ENCODE measurements around the gene SVOP.

The SVOP gene

GRCh38 chr12:108969622-108970021, 51.2 kb downstream of the SVOP start:
- DNase-seq, result no peak

GRCh38 chr12:108967869-108968540, 52.9 kb downstream of the SVOP start:
- no peak for DNase-seq

DNA sequence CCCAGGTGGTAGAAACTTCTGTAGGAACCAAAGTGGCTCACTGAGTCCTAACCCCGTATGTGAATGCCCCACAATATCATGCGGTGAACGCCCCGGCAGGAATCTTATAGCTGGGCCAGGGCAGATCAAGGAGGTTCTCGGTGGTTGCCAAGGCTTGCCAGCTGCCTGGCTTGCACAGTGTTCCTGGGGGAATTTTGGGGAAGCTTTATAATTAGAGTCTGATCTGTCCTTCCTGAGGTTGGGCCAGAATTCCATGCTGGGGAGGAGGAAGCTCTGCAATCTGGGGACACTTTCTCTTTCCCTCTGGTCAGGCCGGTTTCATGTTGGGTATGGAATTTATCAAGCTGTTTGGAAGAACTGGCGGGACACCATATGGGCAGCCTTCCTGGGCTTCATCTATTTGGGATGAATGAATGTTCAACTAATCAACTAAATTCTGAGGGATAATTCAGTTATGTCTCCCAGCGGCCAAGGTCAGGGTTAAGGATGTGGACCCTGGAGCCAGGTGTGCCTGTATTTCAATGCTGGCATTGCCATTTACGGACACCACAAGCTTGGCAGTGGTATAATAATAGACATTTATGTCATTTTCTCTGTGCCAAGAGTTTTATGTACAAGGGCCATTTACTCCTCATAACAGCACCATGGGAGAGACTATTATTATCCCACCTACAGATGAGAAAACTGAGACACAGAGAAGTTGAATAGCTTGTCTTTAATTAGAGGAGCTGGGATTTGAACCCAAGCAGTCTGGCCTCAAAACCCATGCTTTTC, 54.3 kb downstream of the SVOP start:
- DNase-seq, result no peak

GRCh38 chr12:108965886-108966285, 55.0 kb downstream of the SVOP start:
- no peak for DNase-seq

DNA sequence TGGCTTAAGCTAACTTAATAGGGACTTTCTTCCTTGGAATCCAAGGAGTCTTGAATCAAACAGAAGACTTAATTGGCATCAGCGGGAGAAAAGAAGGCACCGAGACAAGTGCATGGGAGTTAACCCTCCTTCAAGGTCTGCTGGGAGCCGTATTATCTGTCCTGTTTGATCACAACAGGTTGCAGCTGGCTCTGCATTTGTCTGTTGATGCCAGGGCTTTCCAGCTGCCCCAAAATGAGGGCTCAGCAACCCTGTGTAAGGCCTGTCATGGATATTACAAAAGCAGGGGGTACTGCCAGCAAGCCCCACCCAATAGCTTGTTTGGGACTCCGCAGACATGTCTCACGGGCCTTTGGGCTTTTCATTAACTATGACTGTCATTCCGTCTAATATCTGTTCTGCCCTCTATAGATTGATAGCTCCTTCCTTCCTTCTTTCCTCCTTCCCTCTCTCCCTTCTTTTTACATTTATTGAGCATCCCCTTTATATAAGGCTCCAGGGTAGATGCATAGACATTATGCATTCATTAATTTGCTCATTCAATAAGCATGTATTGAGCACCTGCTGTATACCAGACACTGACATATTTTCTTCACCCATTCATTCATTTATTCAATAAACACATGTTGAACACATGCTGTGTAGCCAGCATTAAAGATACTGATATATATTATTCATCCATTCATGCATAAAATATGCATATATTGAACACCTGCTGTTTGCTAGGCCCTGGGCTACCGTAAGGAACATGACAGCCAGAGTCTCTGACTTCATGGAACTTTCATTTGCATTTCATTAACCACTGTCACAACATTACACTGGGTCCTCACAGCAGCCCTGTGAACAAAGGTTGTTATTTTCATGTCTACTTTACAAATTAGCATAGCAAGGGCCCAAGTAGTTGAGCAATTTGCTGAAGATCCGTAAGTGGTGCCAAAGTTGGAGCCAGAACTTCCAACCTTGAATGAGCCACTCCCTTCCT, 56.2 kb downstream of the SVOP start:
- DNase-seq, result no peak

- no peak for DNase-seq
Measured at GRCh38 chr12:108962256-108962655, 58.6 kb downstream of the SVOP start.

DNA sequence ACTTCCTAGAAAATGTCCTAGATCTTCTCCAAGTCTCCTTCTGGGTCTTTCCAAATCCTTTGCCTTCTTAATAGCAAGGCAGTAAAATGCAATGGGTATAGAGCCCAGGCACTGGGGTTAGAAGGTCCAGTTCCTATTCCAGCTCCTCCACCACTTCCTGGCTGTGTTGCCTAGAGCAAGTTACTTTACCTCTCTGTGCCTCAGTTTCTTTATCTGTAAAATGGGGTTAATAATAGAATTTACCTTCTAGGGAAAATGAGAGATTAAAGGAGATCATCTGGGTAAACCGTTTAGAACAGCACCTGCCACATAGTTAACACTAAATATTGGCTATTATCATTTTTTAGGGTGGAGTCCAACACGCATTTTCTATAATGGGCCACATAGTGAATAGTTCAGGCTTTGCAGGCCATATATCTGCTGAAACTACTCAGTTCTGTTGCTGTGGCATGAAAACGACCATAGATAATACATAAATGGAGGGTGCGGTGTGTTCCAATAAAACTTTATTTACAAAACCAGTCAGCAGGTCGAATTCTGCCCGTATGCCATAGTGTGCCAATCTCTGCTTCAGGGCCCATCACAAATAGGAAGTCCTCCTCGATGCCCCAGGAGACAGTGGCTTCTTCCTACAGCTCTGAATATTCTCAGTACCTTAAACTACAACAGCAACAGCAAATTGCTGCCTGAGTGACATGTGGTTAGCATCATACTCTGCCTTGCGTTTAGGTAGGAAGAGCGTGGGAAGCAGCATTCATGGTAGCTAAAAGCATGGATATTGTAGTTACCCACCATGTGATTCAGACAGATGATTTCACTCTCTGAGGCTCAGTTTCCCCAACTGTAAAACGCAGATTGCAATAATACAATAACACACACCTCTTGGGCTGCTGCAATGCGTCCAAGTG, 60.9 kb downstream of the SVOP start:
- DNase-seq, result no peak

DNA sequence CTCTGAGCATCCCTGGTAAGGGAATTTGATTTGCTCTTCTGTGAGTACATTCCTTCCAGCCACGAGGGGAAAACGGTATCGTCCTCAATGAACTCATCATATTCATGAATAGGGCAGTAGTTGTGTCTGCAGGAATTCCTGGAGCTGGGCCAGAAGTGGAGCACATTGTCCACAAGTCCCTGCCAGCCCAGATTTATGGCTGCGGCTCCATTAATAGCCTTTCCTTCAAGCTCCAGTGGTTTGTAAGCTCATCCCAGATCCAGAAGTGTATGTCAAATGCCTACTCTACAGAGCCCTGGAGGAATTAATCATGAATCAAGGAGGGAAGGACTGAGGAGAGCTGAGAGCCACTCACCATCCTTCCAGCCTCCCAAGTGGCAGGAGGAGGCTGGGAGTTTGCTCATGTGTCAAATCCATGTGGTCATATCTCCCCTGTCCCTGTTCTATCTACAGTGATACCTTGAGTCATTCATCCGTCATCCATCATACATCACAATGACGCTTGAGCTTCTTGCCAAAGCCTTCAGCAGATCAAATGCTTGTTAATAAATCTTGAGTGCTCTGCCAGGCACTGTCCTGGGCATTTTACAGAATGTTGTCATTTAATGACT, 65.5 kb downstream of the SVOP start:
- DNase-seq, result no peak

DNA sequence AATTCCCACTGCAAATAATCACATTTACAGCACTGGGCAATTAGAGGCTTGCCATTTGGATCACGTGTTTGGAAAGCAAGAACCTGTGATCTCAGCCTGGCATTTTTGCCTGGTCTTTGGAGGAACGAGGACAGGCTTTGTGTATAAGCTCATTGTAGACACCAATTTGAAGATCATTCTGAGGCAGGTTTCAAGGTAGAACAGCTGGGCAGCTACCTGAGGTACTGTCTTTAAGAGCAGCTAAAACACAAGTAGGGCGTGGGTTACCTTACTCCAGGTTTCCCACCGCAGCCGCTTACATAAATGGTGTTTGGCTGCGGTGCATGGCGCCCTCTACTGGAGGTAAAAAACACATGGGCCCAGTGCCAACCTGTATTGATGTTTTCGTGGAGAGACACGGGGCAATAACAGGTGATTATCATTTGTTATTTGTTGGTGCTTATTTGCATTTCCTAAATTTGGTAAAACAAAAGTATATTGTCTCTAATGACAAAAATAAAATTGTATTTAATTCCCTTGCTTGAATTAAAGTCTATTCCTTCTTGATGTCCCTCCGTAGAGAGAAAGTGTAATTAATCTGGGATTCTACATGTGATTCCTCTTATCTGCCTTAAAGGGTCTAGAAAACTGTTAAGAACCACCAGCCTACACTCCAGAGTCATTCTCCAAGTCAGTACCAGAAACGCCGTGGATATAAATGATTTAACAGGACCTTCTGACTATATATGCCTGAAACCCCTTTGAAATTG, 69.7 kb downstream of the SVOP start:
- DNase-seq, result peak; percentile 77

DNA sequence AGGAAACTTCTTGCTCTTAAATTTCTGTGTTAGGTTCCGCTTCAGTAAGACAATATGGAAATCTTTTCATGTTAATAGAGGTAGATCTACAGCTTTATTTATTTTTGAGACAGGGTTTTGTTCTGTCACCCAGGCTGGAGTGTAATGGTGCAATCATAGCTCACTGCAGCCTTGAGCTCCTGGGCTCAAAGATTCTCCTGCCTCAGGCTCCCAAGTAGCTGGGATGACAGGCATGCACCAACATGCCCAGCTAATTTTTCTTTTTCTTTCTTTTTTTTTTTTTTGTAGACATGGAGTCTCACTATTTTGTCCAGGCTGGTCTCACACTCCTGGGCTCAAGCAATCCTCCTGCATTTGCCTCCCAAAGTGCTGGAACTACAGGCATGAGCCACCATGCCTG, 70.9 kb downstream of the SVOP start:
- DNase-seq, result no peak

- DNase-seq, result no peak
Measured at GRCh38 chr12:108948367-108948766, 72.5 kb downstream of the SVOP start.

GRCh38 chr12:108947097-108947496, 73.8 kb downstream of the SVOP start:
- no peak for DNase-seq

- no peak for DNase-seq
Measured at GRCh38 chr12:108940138-108940537, 80.7 kb downstream of the SVOP start.

- peak; percentile 27 for DNase-seq
Measured at GRCh38 chr12:108939594-108939993, 81.3 kb downstream of the SVOP start.

DNA sequence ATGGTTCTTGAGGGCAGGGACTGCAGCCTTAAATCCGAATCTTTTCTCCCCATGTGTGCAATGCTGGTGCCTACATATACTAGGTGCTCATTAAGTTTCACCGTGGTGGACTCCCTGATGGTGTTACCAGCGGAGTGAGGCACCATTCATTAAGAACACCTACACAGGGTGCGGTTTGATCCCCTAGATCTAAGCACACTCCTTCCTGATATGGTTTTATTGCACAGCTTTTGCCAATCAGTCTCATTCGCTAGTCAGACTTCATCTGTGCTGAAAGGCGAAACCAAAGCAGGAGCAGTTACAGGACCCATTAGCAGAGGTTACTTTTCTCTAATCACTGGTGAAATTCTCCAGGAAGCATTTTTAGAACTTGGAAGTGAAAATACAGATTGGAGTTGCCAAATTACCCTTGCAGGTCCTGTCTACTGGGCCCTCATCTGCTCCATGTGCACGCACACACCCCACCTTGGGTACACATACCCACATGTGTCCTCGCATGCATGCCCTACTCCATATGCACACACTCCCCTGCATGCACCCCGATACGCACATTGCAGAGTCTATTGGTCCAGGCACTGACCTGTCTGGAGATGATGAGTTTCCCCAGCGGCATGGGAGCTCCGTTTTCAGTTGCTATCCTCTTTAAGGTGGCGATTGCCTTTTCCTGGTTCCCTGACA, 82.5 kb downstream of the SVOP start:
- no peak for DNase-seq

DNA sequence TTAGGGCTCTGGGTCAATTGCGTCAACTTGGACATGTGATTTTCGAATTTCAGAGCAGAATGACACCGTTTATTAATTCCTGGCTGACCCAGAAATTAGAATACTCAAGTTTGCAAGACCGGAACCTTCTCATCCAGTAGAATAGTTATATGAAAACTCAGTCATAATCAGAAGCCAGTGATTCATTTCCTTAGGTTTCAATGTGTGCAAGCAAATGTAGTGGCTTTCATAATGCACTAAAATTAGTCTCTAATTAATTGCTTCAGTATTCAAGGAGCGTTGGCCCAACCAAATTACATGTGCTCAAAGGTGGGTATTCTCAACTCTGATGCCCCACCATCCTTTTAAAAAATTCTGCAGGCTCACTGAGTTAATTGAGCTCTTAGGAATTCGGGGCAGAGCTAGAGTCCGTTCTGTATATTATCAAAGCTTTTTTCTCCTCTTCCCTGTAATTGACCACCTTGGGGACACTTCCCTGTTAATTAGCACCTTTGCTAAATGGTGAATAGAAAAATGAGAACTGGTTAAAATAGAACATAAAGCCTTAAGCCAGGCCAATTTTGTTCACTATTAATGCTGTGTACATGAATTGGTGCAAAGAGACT, 85.6 kb downstream of the SVOP start:
- DNase-seq, result no peak

DNA sequence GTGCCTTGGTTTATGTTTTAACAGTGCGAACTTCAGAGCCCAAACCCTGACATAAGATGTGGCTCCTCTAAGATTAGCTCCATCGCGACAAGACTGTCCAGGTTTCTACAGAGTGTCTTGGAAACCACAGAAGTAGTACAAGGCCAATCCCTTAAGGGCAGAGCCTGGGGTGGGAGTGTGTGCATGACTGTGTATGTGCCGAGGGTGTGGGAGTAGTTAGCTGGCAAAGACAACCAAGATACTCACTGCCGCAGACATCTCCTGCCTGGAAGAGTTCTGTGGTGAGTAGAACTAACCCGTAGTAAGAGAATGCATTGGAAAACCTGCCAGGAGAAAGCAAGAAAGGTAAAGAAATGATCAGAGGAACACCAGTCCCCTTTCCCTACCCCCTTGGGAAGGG, 86.9 kb downstream of the SVOP start:
- no peak for DNase-seq

GRCh38 chr12:108930756-108931155, 90.1 kb downstream of the SVOP start:
- DNase-seq, result no peak

- no peak for DNase-seq
Measured at GRCh38 chr12:108930155-108930554, 90.7 kb downstream of the SVOP start.

DNA sequence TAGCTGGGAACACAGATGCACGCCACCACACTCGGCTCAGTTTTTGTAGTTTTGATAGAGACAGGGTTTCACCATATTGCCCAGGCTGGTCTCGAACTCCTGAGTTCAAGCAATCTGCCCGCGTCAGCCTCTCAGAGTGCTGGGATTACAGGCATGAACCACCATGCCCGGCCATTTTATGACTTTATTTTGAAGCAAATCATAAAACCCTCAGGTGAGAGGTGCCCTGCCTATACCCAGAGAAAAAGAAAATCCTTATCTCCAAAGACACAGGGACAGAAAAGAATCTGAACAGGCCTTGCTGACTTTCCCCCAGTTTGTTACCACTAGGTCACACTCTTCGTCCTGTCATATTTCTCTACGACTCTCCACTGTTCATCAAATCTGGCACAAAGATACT, 92.2 kb downstream of the SVOP start:
- no peak for DNase-seq

Measured in CD4-positive, alpha-beta T cell treated with Interleukin-12 subunit alpha and Interleukin-12 subunit beta, for 1 hour (primary cell).